GM13977 (cell line): ENCODE measurements around the gene CMTR2.

Experiments used
- DNase-seq: peaks from one replicate; pipeline ENCODE4 v3.0.0; 2012; ENCODE audit warnings: low spot score
- in situ Hi-C: fragments of 300-500 bp; cut with MboI; formaldehyde crosslinking; loops from one replicate; pipeline ENCODE4 v1.12.0; 2022; ENCODE audit warnings: low sequenced_read_pairs, low pct_unique_long_range_greater_than_20kb, mixed read lengths, inconsistent platforms; ENCODE audit not compliant: unreplicated experiment
- TF ChIP-seq, protein P1 (sequence below): IDR thresholded peaks from 2 replicates; pipeline ENCODE4 v1.5.1; 2012; ENCODE audit warnings: mild to moderate bottlenecking, control low read depth; ENCODE audit not compliant: insufficient read depth; ENCODE audit errors: extremely low read depth, missing control alignments

CMTR2 gene

GRCh38 chr16:71250461-71251235, 38.6 kb downstream of the CMTR2 start:
- in situ Hi-C loops: no loop called here
- TF ChIP-seq, protein P1, sequence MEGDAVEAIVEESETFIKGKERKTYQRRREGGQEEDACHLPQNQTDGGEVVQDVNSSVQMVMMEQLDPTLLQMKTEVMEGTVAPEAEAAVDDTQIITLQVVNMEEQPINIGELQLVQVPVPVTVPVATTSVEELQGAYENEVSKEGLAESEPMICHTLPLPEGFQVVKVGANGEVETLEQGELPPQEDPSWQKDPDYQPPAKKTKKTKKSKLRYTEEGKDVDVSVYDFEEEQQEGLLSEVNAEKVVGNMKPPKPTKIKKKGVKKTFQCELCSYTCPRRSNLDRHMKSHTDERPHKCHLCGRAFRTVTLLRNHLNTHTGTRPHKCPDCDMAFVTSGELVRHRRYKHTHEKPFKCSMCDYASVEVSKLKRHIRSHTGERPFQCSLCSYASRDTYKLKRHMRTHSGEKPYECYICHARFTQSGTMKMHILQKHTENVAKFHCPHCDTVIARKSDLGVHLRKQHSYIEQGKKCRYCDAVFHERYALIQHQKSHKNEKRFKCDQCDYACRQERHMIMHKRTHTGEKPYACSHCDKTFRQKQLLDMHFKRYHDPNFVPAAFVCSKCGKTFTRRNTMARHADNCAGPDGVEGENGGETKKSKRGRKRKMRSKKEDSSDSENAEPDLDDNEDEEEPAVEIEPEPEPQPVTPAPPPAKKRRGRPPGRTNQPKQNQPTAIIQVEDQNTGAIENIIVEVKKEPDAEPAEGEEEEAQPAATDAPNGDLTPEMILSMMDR: no peak
- DNase-seq: no peak

GRCh38 chr16:71249399-71249798, 39.8 kb downstream of the CMTR2 start:
- DNase-seq: no peak
- TF ChIP-seq, protein P1: no peak
- in situ Hi-C loops: no loop called here

GRCh38 chr16:71247478-71247877, 41.7 kb downstream of the CMTR2 start:
- TF ChIP-seq, protein P1: no peak
- DNase-seq: no peak
- in situ Hi-C loops: no loop called here

DNA sequence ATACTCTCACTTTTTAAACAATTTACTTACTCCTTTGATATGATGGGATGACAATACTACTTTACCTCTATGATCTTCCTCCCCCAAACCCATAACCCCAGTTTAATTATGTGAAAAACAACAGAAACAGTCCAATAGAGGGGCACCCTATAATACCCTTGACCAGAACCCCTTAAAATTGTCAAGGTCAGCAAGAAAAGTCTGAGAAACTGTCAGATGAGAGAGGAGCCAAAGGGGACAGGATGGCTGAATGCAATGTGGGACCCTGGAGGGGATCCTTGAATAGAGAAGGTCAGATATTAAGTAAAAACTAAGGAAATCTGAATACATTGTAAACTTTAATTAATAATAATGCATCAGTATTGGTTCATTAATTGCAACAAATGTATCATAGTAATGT, 42.9 kb downstream of the CMTR2 start:
- in situ Hi-C loops: no loop called here
- TF ChIP-seq, protein P1: no peak
- no peak for DNase-seq

DNA sequence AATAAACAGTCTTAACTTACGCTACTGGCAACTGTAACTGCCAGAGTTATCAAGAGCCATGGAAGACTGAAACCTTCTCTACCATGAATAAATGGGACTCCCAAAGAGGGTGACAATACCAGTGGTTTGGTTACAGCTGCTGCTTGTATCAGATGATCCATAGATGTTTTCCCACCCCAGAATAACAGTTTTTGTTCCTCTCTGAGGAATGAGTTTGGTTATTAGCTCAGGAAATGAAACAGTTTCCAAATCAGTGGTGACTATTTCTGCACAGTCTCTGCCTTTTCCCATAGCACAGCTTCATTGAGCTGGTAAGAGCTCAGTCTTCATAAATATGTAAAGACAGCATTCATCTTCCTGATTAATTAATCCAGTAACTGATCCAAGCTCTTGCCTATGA, 44.7 kb downstream of the CMTR2 start:
- no peak for DNase-seq
- in situ Hi-C loops: no loop called here
- TF ChIP-seq, protein P1: no peak

DNA sequence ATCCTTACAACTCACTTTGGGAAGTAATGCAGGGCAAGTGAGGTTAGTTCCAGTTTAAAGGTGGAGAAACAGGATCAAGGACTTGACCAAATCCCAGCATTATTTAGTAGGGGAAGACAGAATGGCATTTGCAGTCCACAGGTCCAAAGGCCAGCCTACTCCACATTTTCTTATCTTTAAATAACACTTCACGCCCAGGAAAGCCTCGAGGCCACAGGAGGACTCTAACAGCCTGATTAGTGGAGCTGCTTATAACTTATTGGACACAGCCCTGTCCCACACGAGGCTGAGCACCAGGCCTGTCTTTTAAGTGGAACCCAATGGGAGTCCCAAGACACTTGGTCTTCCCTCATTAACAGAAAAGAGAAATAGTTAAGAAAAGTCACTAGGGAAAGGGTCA, 46.6 kb downstream of the CMTR2 start:
- in situ Hi-C loops: no loop called here
- DNase-seq: no peak
- TF ChIP-seq, protein P1: no peak
